ENCODE results near the gene ENTR1.

ENTR1 gene

DNA sequence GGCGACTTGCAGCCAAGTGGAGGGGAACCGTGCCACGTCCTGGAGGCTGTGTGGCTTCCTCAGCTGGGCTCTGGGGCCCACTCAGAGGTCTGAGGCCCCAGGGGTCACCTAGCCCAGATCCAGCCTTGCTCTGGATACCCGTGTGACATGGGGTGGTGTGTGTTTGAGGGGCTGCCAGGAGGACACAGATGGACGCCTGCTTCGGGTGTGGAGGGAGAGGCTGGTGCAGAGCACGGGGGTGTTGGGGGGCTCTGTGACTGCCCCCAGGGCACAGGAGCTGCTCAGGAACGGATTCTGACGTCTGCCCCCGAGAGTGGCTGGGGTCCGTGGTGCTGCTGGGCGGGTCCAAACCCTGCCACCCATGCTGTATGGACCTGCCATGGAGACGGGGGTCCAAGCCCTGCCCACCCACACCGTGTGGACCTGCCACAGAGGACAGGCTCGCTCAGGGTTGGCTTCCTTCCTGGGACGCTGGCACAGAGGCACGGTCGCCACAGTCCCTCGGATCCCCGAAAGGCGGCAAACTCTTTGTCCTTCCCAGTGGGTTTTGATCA lies 18.7 kb upstream of the ENTR1 start:
- TF ChIP-seq FOXP2 (optimal IDR thresholded peaks at IDR 0.05; ENCODE audit: borderline replicate concordance, extremely low read depth, extremely low read length, insufficient read depth) (no peak), SIN3A (IDR thresholded peaks at IDR 0.05; ENCODE audit: borderline replicate concordance, insufficient read depth, low read length) (no peak), TAF1 (IDR thresholded peaks at IDR 0.05; ENCODE audit: borderline replicate concordance, insufficient read depth, low read length) (no peak), POLR2AphosphoS5 (IDR thresholded peaks at IDR 0.05; ENCODE audit: low read depth, low read length) (no peak)
- TF ChIP-seq, protein P1, sequence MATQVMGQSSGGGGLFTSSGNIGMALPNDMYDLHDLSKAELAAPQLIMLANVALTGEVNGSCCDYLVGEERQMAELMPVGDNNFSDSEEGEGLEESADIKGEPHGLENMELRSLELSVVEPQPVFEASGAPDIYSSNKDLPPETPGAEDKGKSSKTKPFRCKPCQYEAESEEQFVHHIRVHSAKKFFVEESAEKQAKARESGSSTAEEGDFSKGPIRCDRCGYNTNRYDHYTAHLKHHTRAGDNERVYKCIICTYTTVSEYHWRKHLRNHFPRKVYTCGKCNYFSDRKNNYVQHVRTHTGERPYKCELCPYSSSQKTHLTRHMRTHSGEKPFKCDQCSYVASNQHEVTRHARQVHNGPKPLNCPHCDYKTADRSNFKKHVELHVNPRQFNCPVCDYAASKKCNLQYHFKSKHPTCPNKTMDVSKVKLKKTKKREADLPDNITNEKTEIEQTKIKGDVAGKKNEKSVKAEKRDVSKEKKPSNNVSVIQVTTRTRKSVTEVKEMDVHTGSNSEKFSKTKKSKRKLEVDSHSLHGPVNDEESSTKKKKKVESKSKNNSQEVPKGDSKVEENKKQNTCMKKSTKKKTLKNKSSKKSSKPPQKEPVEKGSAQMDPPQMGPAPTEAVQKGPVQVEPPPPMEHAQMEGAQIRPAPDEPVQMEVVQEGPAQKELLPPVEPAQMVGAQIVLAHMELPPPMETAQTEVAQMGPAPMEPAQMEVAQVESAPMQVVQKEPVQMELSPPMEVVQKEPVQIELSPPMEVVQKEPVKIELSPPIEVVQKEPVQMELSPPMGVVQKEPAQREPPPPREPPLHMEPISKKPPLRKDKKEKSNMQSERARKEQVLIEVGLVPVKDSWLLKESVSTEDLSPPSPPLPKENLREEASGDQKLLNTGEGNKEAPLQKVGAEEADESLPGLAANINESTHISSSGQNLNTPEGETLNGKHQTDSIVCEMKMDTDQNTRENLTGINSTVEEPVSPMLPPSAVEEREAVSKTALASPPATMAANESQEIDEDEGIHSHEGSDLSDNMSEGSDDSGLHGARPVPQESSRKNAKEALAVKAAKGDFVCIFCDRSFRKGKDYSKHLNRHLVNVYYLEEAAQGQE (IDR thresholded peaks at IDR 0.05; ENCODE audit: insufficient read depth in 1 of 2, low read depth in 2 of 2, low read length in 2 of 2), result no peak

DNA sequence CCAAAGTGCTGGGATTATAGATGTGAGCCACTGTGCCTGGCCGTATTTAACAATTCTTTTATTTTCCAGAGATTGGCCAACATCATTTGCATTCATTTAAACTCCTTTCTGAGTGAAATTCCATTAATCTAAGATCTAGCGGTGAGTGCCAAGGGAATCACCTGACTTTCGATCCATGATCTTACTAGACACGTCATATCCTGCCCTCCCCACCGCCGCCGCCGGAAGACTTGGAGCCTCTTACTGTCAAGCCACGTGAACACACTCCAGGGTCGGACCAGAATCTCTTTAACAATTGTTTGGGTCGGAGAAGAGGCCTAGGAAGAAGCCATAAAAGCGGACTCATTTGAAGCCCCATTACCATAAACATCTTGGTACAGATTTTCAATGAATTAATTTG lies 16.4 kb upstream of the ENTR1 start:
- TF ChIP-seq FOXP2 (optimal IDR thresholded peaks at IDR 0.05; ENCODE audit: borderline replicate concordance, extremely low read depth, extremely low read length, insufficient read depth) (no peak), TAF1 (IDR thresholded peaks at IDR 0.05; ENCODE audit: borderline replicate concordance, insufficient read depth, low read length) (no peak), SIN3A (IDR thresholded peaks at IDR 0.05; ENCODE audit: borderline replicate concordance, insufficient read depth, low read length) (no peak), POLR2AphosphoS5 (IDR thresholded peaks at IDR 0.05; ENCODE audit: low read depth, low read length) (no peak)
- TF ChIP-seq, protein P1 (IDR thresholded peaks at IDR 0.05; ENCODE audit: insufficient read depth in 1 of 2, low read depth in 2 of 2, low read length in 2 of 2), result no peak

- no peak for TF ChIP-seq POLR2AphosphoS5 (IDR thresholded peaks at IDR 0.05; ENCODE audit: low read depth, low read length)
- TF ChIP-seq, protein P1 (IDR thresholded peaks at IDR 0.05; ENCODE audit: insufficient read depth in 1 of 2, low read depth in 2 of 2, low read length in 2 of 2), result no peak
- TF ChIP-seq FOXP2 (optimal IDR thresholded peaks at IDR 0.05; ENCODE audit: borderline replicate concordance, extremely low read depth, extremely low read length, insufficient read depth), result no peak
- TF ChIP-seq TAF1 (IDR thresholded peaks at IDR 0.05; ENCODE audit: borderline replicate concordance, insufficient read depth, low read length), result no peak
- no peak for TF ChIP-seq SIN3A (IDR thresholded peaks at IDR 0.05; ENCODE audit: borderline replicate concordance, insufficient read depth, low read length)
Observed at GRCh38 chr9:136424750-136425362, 14.4 kb upstream of the ENTR1 start.

DNA sequence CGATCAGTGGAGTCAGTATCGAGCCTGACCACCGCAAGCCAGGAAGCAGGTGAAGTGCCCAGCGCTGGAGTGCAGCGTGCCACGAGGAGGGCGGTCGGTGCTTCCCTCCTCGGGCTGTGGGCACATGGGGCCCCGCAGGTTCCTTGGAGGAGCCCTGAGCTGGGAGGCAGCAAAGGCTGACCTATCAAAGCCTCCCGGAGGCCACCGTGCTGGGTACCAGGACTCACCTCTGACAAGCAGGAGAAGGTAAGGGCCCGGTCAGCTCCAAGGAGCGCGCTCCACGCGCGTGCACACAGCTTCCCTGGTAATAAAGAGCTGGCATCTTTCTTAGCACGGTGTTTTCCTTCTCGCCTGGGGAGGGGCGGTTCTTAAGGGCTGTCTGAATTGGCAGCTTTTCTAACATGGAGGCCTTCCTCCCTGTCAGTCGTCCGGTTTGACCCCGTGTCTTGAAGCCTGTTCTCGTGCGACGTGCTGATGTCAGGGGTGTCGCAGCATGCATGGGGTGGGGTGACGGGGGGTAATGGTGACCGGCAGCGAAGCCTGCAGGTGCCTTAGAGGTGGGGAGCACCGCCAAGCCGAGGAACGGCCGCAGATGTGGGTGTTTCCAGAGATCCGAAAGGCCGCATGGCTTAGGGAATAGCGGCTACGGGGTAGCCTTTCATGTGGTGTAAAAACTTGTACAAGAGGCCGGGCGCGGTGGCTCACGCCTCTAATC lies 13.2 kb upstream of the ENTR1 start:
- TF ChIP-seq, protein P1 (IDR thresholded peaks at IDR 0.05; ENCODE audit: insufficient read depth in 1 of 2, low read depth in 2 of 2, low read length in 2 of 2), result no peak
- no peak for TF ChIP-seq TAF1 (IDR thresholded peaks at IDR 0.05; ENCODE audit: borderline replicate concordance, insufficient read depth, low read length)
- TF ChIP-seq POLR2AphosphoS5 (IDR thresholded peaks at IDR 0.05; ENCODE audit: low read depth, low read length), result no peak
- no peak for TF ChIP-seq FOXP2 (optimal IDR thresholded peaks at IDR 0.05; ENCODE audit: borderline replicate concordance, extremely low read depth, extremely low read length, insufficient read depth)
- TF ChIP-seq SIN3A (IDR thresholded peaks at IDR 0.05; ENCODE audit: borderline replicate concordance, insufficient read depth, low read length), result no peak
